GM12878 (cell line): ENCODE data around the gene FOXI1. TPM values are rescaled to one million over a fixed set of nuclear protein-coding genes. Genes with fewer than 3 reads are reported as not detected.

Experiments used
- ATAC-seq: fragments of 200-7000 bp; cut with Tn5 transposase; 3 replicates; pipeline ENCODE4 v1.9.1; 2020; ENCODE audit warnings: mild to moderate bottlenecking, moderate library complexity
- BruUV-seq: library from RNA; stranded (reverse); fragments of 400-500 nt; replicated peaks from 2 replicates; lab custom pipeline; 2021; lab: Mats Ljungman, UMichigan
- CTCF ChIA-PET: fragments of 300-600 bp; sonication (Branson Sonifier 250); formaldehyde crosslinking; extraction: SDS; loops from one replicate; lab custom pipeline; 2021; ENCODE audit warnings: inconsistent platforms; lab: Yijun Ruan, JAX
- POLR2A ChIA-PET: fragments of 350-600 bp; formaldehyde crosslinking; extraction: SDS; loops from one replicate; lab custom pipeline; 2021; ENCODE audit warnings: inconsistent platforms; lab: Charles Lee
- RAD21 ChIA-PET: fragments of 300-600 bp; sonication (Branson Sonifier 250); formaldehyde crosslinking; loops from one replicate; lab custom pipeline; 2023; ENCODE audit warnings: antibody characterized with exemption; ENCODE audit not compliant: unreplicated experiment; lab: Charles Lee
- SMC1A ChIA-PET: fragments of 300-600 bp; sonication (Branson Sonifier 250); formaldehyde crosslinking; loops from one replicate; lab custom pipeline; 2023; ENCODE audit not compliant: unreplicated experiment, uncharacterized antibody; lab: Charles Lee
- DNase-seq: peaks from one replicate; pipeline ENCODE4 v3.0.0-alpha.2; 2011; ENCODE audit warnings: low read depth, low spot score
- FAIRE-seq: peaks from 3 replicates; lab custom pipeline; 2011; peaks lifted over from hg19 to GRCh38; lab: Jason Lieb, UNC
- H2AFZ ChIP-seq: 2 replicates; pipeline ENCODE4 v1.6.0; 2011; ENCODE audit warnings: low read depth, low read length, control low read depth; ENCODE audit not compliant: control insufficient read depth
- H3K27ac ChIP-seq: 2 replicates; pipeline ENCODE4 v1.5.1; 2011; ENCODE audit warnings: control low read depth; ENCODE audit not compliant: control insufficient read depth, insufficient read depth
- H3K27me3 ChIP-seq, 2 experiments: replicated peaks in 1 of 2; 2 replicates each; pipeline versions ENCODE4 v1.6.0 to v1.6.1; 2011; ENCODE audit warnings: low read length in 1 of 2; ENCODE audit not compliant: control insufficient read depth in 2 of 2, insufficient read depth in 2 of 2
- H3K36me3 ChIP-seq, 2 experiments: 2 replicates each; pipeline ENCODE4 v1.5.1; 2011; ENCODE audit warnings: low read length in 1 of 2; ENCODE audit not compliant: control insufficient read depth in 2 of 2, insufficient read depth in 2 of 2
- H3K4me1 ChIP-seq: 2 replicates; pipeline ENCODE4 v1.6.1; 2011; ENCODE audit warnings: mild to moderate bottlenecking, low read length, moderate library complexity, mixed read lengths; ENCODE audit not compliant: control insufficient read depth, insufficient read depth
- H3K4me2 ChIP-seq: 2 replicates; pipeline ENCODE4 v1.6.0; 2011; ENCODE audit warnings: control low read depth; ENCODE audit not compliant: control insufficient read depth, insufficient read depth
- H3K4me3 ChIP-seq: fragments of 200-600 bp; sonication (generic); 2 replicates; pipeline ENCODE4 v1.5.1; 2016
- H3K79me2 ChIP-seq: 2 replicates; pipeline ENCODE4 v1.6.0; 2011; ENCODE audit warnings: low read length; ENCODE audit not compliant: control insufficient read depth, insufficient read depth
- H3K9ac ChIP-seq: 2 replicates; pipeline ENCODE4 v1.8.0; 2011; ENCODE audit warnings: low read length, control low read depth, mixed read lengths; ENCODE audit not compliant: control insufficient read depth, insufficient read depth
- H3K9me3 ChIP-seq: replicated peaks from 3 replicates; pipeline ENCODE4 v1.5.1; 2011; ENCODE audit warnings: mild to moderate bottlenecking, low read length; ENCODE audit not compliant: control insufficient read depth, insufficient read depth
- H4K20me1 ChIP-seq: 2 replicates; pipeline ENCODE4 v1.6.0; 2011; ENCODE audit not compliant: control insufficient read depth, insufficient read depth
- CBFB ChIP-seq: IDR thresholded peaks from 2 replicates; pipeline ENCODE4 v1.6.1; 2016; ENCODE audit warnings: antibody characterized with exemption, low read depth
- CBX5 ChIP-seq: sonication (generic); IDR thresholded peaks from 2 replicates; pipeline ENCODE4 v1.6.1; 2016; ENCODE audit warnings: low read depth, moderate library complexity, mild to moderate bottlenecking, inconsistent platforms
- CHD4 ChIP-seq: fragments of 200-600 bp; sonication (generic); IDR thresholded peaks from 2 replicates; pipeline ENCODE4 v1.6.1; 2016; ENCODE audit warnings: mild to moderate bottlenecking
- EED ChIP-seq: sonication (generic); IDR thresholded peaks from 2 replicates; pipeline ENCODE4 v1.6.1; 2016; ENCODE audit warnings: antibody characterized with exemption, low read depth
- ESRRA ChIP-seq: IDR thresholded peaks from 2 replicates; pipeline ENCODE4 v1.6.1; 2012; ENCODE audit warnings: mild to moderate bottlenecking, low read length, improper control_type of control experiment
- FOXM1 ChIP-seq: IDR thresholded peaks from 2 replicates; pipeline ENCODE4 v1.6.1; 2012; ENCODE audit warnings: low read depth, mild to moderate bottlenecking, inconsistent platforms, low read length, moderate library complexity
- MEF2A ChIP-seq: IDR thresholded peaks from 2 replicates; pipeline ENCODE4 v1.6.1; 2011; ENCODE audit warnings: low read depth, mild to moderate bottlenecking, low read length, moderate library complexity; ENCODE audit not compliant: insufficient read depth
- MYC ChIP-seq: IDR thresholded peaks from 2 replicates; pipeline ENCODE4 v1.6.1; 2011; ENCODE audit warnings: mild to moderate bottlenecking, low read length, moderate library complexity, inconsistent platforms; ENCODE audit not compliant: insufficient read depth, insufficient replicate concordance, insufficient read length, severe bottlenecking
- NFIC ChIP-seq: IDR thresholded peaks from 2 replicates; pipeline ENCODE4 v1.6.1; 2012; ENCODE audit warnings: low read depth, mild to moderate bottlenecking, inconsistent platforms, low read length, moderate library complexity
- RBBP5 ChIP-seq: fragments of 200-600 bp; sonication (generic); conservative IDR thresholded peaks from 2 replicates; pipeline ENCODE4 v1.6.1; 2016
- YY1 ChIP-seq: IDR thresholded peaks from 2 replicates; pipeline ENCODE4 v1.6.1; 2011; ENCODE audit warnings: low read depth, mild to moderate bottlenecking, low read length
- ZNF217 ChIP-seq: fragments of 450-650 bp; IDR thresholded peaks from 2 replicates; pipeline ENCODE4 v1.6.1; 2017; ENCODE audit warnings: antibody characterized with exemption, mild to moderate bottlenecking
- WGBS: methylation state at CpG from one replicate; pipeline ENCODE4 v1.1.6; 2016; ENCODE audit warnings: low lambda C conversion rate; ENCODE audit not compliant: insufficient replicate concordance, insufficient coverage; ENCODE audit errors: missing lambda C conversion rate; 5-methylcytosine and 5-hydroxymethylcytosine counted together
- in situ Hi-C: fragments of 300-500 bp; cut with MboI; formaldehyde crosslinking; loops from 9 replicates; pipeline ENCODE4 v1.14.3; 2018; ENCODE audit warnings: mixed read lengths
- intact Hi-C: fragments of 100-400 bp; cut with micrococcal nuclease; formaldehyde crosslinking; loops from one replicate; pipeline ENCODE4 v1.14.2; 2022; ENCODE audit not compliant: unreplicated experiment
- polyA plus RNA-seq, 11 experiments: library from polyadenylated mRNA; depleted of rRNA in 4 of 11; unstranded in 6 of 11; stranded (reverse) in 5 of 11; fragments of >200 nt; fragmentation: Nextera tagmentation in 4 of 11; fragmentation: Illumina TruSeq in 1 of 11; extraction: Ambion mirVana in 4 of 11; extraction: Trizol in 1 of 11; gene quantifications; 1 replicate in 1 of 11; 2 replicates in 10 of 11; pipeline versions ENCODE4 v1.2.1 to v1.2.3, GENCODE V29; 2011 to 2016; ENCODE audit warnings: inconsistent platforms in 2 of 11, missing spikeins in 2 of 11, low read depth in 1 of 11
- total RNA-seq, 4 experiments: library from RNA; depleted of rRNA in 3 of 4; stranded (reverse); fragments of >200 nt in 3 of 4; fragmentation: Illumina TruSeq in 1 of 4; extraction: Trizol in 1 of 4; gene quantifications; 2 replicates each; pipeline versions ENCODE4 v1.2.1 to v1.2.3, GENCODE V29; 2013 to 2021
- TF ChIP-seq, protein P1 (sequence below): IDR thresholded peaks from 2 replicates; pipeline ENCODE4 v1.6.1; 2012; ENCODE audit warnings: improper control_type of control experiment, low read depth, low read length; ENCODE audit not compliant: insufficient replicate concordance
- TF ChIP-seq, protein P2 (sequence below): fragments of 450-650 bp; formaldehyde crosslinking; IDR thresholded peaks from 2 replicates; pipeline ENCODE4 v1.5.0; 2022; ENCODE audit warnings: mild to moderate bottlenecking, missing genetic modification characterization

Gene FOXI1
- total and polyA plus RNA-seq, 10 of the 15 experiments (the other 5 are each of a cell fraction or from before 2014, with no cell fraction given) = not detected

DNA sequence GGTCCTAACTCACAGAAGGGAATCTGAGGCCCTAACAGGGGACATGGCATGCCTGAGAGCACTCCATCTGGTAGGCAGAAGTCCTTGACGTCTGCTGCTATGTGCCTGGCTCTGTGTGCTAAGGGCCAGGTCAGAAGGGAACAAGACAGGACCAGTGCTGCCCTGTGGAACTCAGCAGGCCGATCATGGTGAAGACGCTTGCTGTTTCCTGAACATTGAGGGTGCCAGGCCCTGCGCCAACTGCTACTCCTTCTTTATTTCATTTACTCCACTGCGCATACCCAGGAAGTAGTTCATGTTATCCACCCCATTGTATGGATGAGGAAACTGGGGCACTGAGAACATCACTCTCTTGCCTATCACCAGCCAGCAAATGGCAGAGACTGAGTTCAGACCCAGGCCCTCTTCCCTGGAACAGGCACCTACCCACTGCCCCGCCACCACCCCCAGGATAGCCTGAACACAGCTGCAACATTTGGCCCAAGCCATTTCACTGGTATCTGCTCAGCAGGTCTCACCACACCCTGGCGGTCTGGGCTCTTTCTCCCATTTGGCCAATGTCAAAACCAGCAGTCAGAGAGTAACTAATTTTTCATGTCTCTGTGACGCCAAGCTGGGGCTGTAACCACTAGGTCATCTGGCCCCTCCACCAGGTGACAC is 24.8 kb upstream of the FOXI1 start:
- ChIA-PET CTCF (no interaction called here), SMC1A (no interaction called here), RAD21 (no interaction called here), POLR2A (no interaction called here)
- peaks cover 42 to 54% of the 10 kb centered on the region in 2 experiments; a peak in 3 of 4 replicates for H3K36me3 ChIP-seq
- no peaks in the 10 kb centered on the region for H3K27me3 ChIP-seq
- no peak overlapping the region for H3K27ac ChIP-seq
- TF ChIP-seq ESRRA (no peak), CHD4 (no peak), YY1 (no peak), MEF2A (no peak), CBFB (no peak), ZNF217 (no peak), MYC (no peak), FOXM1 (no peak), EED (no peak), NFIC (no peak), CBX5 (no peak), RBBP5 (no peak)
- TF ChIP-seq, protein P1, sequence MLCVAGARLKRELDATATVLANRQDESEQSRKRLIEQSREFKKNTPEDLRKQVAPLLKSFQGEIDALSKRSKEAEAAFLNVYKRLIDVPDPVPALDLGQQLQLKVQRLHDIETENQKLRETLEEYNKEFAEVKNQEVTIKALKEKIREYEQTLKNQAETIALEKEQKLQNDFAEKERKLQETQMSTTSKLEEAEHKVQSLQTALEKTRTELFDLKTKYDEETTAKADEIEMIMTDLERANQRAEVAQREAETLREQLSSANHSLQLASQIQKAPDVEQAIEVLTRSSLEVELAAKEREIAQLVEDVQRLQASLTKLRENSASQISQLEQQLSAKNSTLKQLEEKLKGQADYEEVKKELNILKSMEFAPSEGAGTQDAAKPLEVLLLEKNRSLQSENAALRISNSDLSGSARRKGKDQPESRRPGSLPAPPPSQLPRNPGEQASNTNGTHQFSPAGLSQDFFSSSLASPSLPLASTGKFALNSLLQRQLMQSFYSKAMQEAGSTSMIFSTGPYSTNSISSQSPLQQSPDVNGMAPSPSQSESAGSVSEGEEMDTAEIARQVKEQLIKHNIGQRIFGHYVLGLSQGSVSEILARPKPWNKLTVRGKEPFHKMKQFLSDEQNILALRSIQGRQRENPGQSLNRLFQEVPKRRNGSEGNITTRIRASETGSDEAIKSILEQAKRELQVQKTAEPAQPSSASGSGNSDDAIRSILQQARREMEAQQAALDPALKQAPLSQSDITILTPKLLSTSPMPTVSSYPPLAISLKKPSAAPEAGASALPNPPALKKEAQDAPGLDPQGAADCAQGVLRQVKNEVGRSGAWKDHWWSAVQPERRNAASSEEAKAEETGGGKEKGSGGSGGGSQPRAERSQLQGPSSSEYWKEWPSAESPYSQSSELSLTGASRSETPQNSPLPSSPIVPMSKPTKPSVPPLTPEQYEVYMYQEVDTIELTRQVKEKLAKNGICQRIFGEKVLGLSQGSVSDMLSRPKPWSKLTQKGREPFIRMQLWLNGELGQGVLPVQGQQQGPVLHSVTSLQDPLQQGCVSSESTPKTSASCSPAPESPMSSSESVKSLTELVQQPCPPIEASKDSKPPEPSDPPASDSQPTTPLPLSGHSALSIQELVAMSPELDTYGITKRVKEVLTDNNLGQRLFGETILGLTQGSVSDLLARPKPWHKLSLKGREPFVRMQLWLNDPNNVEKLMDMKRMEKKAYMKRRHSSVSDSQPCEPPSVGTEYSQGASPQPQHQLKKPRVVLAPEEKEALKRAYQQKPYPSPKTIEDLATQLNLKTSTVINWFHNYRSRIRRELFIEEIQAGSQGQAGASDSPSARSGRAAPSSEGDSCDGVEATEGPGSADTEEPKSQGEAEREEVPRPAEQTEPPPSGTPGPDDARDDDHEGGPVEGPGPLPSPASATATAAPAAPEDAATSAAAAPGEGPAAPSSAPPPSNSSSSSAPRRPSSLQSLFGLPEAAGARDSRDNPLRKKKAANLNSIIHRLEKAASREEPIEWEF = no peak
- TF ChIP-seq, protein P2, sequence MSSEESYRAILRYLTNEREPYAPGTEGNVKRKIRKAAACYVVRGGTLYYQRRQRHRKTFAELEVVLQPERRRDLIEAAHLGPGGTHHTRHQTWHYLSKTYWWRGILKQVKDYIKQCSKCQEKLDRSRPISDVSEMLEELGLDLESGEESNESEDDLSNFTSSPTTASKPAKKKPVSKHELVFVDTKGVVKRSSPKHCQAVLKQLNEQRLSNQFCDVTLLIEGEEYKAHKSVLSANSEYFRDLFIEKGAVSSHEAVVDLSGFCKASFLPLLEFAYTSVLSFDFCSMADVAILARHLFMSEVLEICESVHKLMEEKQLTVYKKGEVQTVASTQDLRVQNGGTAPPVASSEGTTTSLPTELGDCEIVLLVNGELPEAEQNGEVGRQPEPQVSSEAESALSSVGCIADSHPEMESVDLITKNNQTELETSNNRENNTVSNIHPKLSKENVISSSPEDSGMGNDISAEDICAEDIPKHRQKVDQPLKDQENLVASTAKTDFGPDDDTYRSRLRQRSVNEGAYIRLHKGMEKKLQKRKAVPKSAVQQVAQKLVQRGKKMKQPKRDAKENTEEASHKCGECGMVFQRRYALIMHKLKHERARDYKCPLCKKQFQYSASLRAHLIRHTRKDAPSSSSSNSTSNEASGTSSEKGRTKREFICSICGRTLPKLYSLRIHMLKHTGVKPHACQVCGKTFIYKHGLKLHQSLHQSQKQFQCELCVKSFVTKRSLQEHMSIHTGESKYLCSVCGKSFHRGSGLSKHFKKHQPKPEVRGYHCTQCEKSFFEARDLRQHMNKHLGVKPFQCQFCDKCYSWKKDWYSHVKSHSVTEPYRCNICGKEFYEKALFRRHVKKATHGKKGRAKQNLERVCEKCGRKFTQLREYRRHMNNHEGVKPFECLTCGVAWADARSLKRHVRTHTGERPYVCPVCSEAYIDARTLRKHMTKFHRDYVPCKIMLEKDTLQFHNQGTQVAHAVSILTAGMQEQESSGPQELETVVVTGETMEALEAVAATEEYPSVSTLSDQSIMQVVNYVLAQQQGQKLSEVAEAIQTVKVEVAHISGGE (CRISPR knock-in tag) = no peak
- no peak overlapping the region for H3K4me2 ChIP-seq
- H3K9ac ChIP-seq = no peak overlapping the region
- 81% methylated on average over 8 of the region's 8 CpGs for WGBS
- H3K4me1 ChIP-seq = no peaks in the 10 kb centered on the region
- intact Hi-C loops (no loop called here), in situ Hi-C loops (no loop called here)
- no peak overlapping the region for H2AFZ ChIP-seq
- H3K4me3 ChIP-seq = no peak overlapping the region
- FAIRE-seq = no peak
- ATAC-seq = no peak
- H3K79me2 ChIP-seq = no peaks in the 10 kb centered on the region
- no TSS peak for BruUV-seq
- no peaks in the 10 kb centered on the region for H4K20me1 ChIP-seq
- no peaks in the 10 kb centered on the region for H3K9me3 ChIP-seq
- DNase-seq = no peak
